Hematopoietic multipotent progenitor cell (in vitro differentiated cells): ENCODE results near the gene ACTRT3. TPM values are rescaled to one million over a fixed set of nuclear protein-coding genes. Genes with fewer than 3 reads are reported as not detected.

Experiments used
- small RNA-seq: library from RNA; depleted of rRNA; stranded (forward); fragments of <200 nt; gene quantifications from one replicate; pipeline ENCODE3, GENCODE V24; 2012
- total RNA-seq: library from RNA; depleted of rRNA; stranded (reverse); fragments of >200 nt; gene quantifications from one replicate; pipeline ENCODE4 v1.2.3, GENCODE V29; 2012

Gene ACTRT3
- total RNA-seq, 1 donor: 2.4 TPM

Small RNAs within 50 kb of the gene (small RNA-seq; reads per million reads assigned to genes)
- gene RNU6-637P: not detected

Other genes starting within 250 kb of the ACTRT3 start
- 27.7 TPM for gene MECOM, start 105.8 kb downstream of the ACTRT3 start, total RNA-seq
- gene TERC, start 4.5 kb downstream of the ACTRT3 start, total RNA-seq: 149 TPM
- 13.5 TPM for gene MYNN, start 3.8 kb upstream of the ACTRT3 start, total RNA-seq
- gene LRRIQ4, start 43.3 kb upstream of the ACTRT3 start, total RNA-seq: under 0.01 TPM
- gene LRRC34, start 43.3 kb upstream of the ACTRT3 start, total RNA-seq: 6.7 TPM
- gene LRRC31, start 100.4 kb upstream of the ACTRT3 start, total RNA-seq: not detected
- gene SAMD7, start 142.0 kb upstream of the ACTRT3 start, total RNA-seq: not detected
- 11.3 TPM for gene SEC62, start 197.2 kb upstream of the ACTRT3 start, total RNA-seq